Brain microvascular endothelial cell (primary cell): ENCODE data around the gene PIGO.

Source experiments
- DNase-seq: peaks from one replicate; pipeline ENCODE4 v3.0.0-alpha.2; 2020
- H3K27ac ChIP-seq: fragments of 250-450 bp; sonication (Bioruptor Pico); 2 replicates; pipeline ENCODE4 v1.5.1; 2020; ENCODE audit warnings: mild to moderate bottlenecking, moderate library complexity
- H3K27me3 ChIP-seq: fragments of 250-450 bp; sonication (Bioruptor Pico); replicated peaks from 2 replicates; pipeline ENCODE4 v1.5.1; 2020; ENCODE audit warnings: mild to moderate bottlenecking
- H3K36me3 ChIP-seq: fragments of 250-450 bp; sonication (Bioruptor Pico); replicated peaks from 2 replicates; pipeline ENCODE4 v1.5.1; 2020; ENCODE audit warnings: mild to moderate bottlenecking
- H3K4me3 ChIP-seq: 2 replicates; pipeline ENCODE4 v1.5.1; 2011; ENCODE audit warnings: low read depth, mild to moderate bottlenecking, control low read depth, low read length, moderate library complexity
- CTCF ChIP-seq: IDR thresholded peaks from 2 replicates; pipeline ENCODE4 v1.5.1; 2011; ENCODE audit warnings: low read depth, mild to moderate bottlenecking, moderate library complexity, low read length, control low read depth, inconsistent platforms; ENCODE audit errors: missing control alignments
- in situ Hi-C: cut with HindIII; loops from 2 replicates; pipeline ENCODE4 v1.10.0; 2017; ENCODE audit warnings: low sequenced_read_pairs, low pct_ligation_motif_present

The PIGO gene

GRCh38 chr9:35134920-35135319 is 38.5 kb upstream of the PIGO start:
- no peaks in the 10 kb centered on the region for H3K36me3 ChIP-seq
- in situ Hi-C loops, result no loop called here
- no peak overlapping the region for H3K27ac ChIP-seq
- no peak overlapping the region for H3K4me3 ChIP-seq
- H3K27me3 ChIP-seq, result no peaks in the 10 kb centered on the region
- DNase-seq, result no peak
- TF ChIP-seq CTCF, result no peak

GRCh38 chr9:35116898-35117551 is 20.6 kb upstream of the PIGO start:
- no peaks in the 10 kb centered on the region for H3K36me3 ChIP-seq
- H3K4me3 ChIP-seq, result peak overlapping the region; percentile 94
- in situ Hi-C loops, result no loop called here
- peak; percentile 90 for DNase-seq
- no peaks in the 10 kb centered on the region for H3K27me3 ChIP-seq
- no peak overlapping the region for H3K27ac ChIP-seq
- peak; percentile 97 for TF ChIP-seq CTCF

GRCh38 chr9:35116539-35116897 is 20.1 kb upstream of the PIGO start:
- in situ Hi-C loops, result no loop called here
- peak overlapping the region; percentile 94 for H3K4me3 ChIP-seq

GRCh38 chr9:35115680-35116538 is 19.5 kb upstream of the PIGO start, which contains the start of gene ATOSB:
ATOSB (minus strand) TSS chr9:35115862; CDS start chr9:35108274, 7,588 bp downstream.
- in situ Hi-C loops, result no loop called here
- H3K27me3 ChIP-seq, result no peaks in the 10 kb centered on the region
- no peaks in the 10 kb centered on the region for H3K36me3 ChIP-seq
- TF ChIP-seq CTCF, result no peak
- peak within 1 kb of the TSS; percentile 89 for H3K27ac ChIP-seq
- peak; percentile 98 for DNase-seq
- H3K4me3 ChIP-seq, result peak within 1 kb of the TSS; percentile 94

More at GRCh38 chr9:35116539-35116897, 20.1 kb upstream of the PIGO start:
- H3K36me3 ChIP-seq, result no peaks in the 10 kb centered on the region
- H3K27me3 ChIP-seq, result no peaks in the 10 kb centered on the region
- no peak for DNase-seq
- no peak for TF ChIP-seq CTCF
- peak overlapping the region; percentile 38 for H3K27ac ChIP-seq

GRCh38 chr9:35114840-35115628 is 18.6 kb upstream of the PIGO start:
- Histone ChIP-seq H3K36me3 (no peaks in the 10 kb centered on the region), H3K4me3 (peak overlapping the region; percentile 94), H3K27me3 (no peaks in the 10 kb centered on the region), H3K27ac (peak overlapping the region; percentile 89)
- TF ChIP-seq CTCF, result no peak
- DNase-seq, result peak; percentile 28
- in situ Hi-C loops, result no loop called here
